Fibroblast of skin of scalp (primary cell): ENCODE results near the gene PDIA6.
"Not testable (repeated sequence)": the region's sequence is repeated elsewhere in the genome, so short reads cannot be mapped to it uniquely, and the experiment has no call there.

Experiments
- DNase-seq: peaks from one replicate; pipeline ENCODE4 v3.0.0-alpha.2; 2013

PDIA6 gene

DNA sequence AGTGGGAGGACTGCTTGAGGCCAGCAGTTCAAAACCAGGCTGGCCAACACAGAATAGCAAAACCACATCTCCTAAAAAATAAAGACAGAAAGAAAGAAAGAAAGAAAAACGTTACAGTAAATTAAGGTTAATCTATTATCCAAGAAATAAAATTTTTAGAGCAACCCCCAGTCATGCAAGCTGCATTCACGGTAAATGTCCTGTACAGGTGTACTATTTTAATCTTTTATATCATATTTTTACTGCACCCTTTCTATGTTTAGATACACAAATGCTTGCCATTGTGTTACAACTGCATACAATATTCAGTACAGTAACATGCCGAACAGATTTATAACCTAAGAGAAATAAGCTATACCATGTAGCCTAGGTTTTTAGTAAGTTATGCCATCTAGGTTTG, 6.0 kb downstream of the PDIA6 start:
- no peak for DNase-seq

DNA sequence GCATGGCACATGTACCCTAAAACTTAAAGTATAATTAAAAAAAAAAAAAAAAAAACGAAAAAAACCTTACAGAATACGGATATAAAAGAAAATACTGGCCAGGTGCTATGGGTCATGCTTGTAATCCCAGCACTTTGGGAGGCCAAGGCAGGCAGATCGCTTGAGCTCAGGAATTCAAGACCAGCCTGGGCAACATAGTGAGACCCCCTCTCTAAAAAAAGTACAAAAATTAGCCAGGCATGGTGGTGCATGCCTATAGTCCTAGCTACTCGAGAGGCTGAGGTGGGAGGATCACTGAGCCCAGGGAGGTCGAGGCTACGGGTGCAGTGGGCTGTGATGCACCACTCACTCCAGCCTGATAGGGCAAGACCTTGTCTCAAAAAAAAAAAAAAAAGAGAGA, 6.6 kb downstream of the PDIA6 start:
- DNase-seq: not testable (repeated sequence)

DNA sequence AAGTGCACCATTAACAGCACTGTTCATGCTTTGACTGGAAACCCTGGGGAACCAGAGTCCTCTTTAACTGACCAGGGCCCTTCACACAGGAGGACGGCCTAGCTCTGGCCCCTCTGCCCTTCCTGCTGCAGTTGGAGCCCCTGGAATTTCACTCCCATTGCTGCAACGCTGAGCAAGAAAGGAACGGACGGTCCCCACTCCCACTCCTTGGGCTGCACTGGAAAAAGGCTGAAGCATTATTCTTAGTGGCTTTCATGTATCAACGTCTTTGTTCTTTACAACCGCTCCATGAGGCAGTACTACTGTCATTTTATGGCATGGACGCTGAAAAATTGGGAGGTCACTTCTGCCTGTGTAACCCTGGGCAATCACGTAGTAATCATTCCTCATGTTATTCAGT, 9.9 kb downstream of the PDIA6 start:
- DNase-seq: no peak

DNA sequence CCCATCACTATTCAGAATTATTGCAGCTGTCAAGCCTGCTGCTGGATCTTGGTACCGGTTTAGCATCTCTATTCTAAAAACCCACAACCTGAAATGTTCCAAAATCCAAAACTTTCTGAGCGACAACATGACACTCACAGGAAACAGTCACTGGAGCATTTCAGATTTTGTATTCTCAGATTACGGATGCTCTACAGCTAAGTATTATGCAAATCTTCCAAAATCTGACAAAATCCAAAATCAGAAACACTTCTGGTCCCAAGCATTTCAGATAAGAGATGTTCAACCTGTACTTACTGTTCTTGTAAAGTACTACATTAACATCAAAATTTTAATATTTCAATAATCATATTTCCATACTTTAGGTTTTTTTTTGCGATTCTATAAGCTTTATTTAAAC, 12.4 kb downstream of the PDIA6 start:
- no peak for DNase-seq

DNA sequence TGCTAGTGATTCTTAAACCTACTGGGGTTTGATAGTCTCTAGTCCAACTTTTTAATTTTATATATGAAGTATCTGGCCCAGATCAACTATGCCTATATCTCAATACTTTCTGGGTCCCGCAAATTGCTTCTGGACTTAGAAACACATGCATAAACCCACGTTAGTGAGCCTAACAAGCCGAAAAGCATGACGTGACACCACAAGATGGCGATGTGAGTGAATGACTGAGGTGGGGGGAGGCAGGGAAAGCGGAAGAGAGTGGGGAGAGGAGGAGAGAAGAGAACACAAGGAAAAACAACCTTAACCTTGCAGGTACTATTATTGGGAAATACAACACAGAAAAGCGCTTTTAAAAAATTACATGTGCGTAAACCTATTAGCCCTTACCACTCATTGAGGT, 13.8 kb downstream of the PDIA6 start:
- DNase-seq: no peak

DNA sequence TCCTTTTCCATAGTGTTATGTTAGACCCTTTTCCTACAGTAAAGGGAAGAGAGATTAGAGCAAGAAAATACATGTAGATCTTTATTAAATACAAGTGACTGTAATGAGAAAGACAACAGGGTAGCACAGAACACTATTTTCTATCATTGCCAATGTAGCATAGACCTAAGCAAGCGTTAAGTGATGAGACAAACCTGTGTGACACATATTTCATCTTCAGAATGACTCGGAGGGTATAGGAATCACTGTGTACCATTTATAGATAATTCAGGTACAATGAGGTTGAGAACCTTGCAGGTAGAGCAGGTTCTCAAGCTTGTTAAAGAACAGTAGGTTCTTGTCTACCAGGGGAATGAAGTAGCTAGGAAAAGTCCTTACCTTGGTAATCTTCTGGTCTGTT, 15.9 kb downstream of the PDIA6 start:
- no peak for DNase-seq

DNA sequence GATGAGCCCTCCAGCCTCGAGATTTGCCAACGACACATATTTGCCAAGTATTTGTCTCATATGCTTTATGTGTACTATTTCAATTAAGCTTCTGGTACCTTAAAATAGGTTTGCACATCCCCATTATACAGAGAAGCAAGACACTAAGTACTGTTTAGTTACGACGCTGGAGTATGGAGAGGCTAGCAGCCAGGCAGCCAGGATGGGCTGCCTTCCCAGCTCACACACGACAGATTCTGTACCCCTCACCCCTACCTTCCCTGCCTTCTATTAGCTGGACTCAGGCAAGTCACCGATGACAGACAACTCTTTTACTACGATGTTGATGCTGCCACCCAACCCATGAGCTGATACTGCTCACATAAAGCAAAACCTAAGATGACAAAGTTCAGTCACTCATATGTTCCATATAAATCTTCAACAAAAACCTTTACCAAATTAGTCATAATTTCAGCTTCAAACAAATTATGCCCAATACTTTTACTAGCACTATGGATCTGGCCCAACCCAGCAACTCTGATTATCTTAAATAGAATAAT, 17.0 kb downstream of the PDIA6 start:
- no peak for DNase-seq

DNA sequence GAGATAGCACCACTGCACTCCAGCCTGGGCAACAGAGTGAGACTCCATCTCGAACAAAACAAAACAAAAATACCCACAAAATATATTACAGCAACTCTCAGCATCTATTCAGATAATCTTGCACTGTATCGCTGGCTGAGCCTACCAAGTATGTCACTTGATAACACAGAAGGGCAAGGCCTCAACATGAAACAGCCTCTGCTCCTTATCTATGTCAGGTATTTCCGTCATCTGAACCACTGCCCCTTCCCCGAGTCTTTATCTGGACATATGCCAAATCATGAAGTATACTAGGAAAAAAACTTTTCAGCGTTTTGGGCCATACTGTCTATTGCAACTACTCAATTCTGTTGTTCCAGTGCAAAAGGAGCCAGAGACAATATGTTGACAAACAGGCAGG, 17.7 kb downstream of the PDIA6 start:
- no peak for DNase-seq

DNA sequence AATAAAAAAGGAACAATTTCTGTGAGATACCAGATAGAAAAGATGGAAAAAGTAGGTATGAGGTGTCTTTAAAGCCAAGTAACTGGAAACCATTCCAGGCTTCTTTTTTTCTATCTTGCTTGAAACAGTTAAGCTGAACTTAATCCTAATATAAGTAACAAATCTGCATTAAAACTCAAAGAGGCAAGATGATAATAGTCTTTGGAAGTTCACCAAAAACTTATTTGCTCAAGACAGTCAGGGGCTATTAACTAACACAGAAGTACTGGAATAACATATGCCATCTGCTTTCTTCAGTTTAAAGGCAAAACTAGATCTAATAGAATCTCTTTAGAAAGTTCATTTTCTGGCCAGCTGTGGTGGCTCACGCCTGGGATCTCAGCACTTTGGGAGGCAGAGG, 18.8 kb downstream of the PDIA6 start:
- no peak for DNase-seq

DNA sequence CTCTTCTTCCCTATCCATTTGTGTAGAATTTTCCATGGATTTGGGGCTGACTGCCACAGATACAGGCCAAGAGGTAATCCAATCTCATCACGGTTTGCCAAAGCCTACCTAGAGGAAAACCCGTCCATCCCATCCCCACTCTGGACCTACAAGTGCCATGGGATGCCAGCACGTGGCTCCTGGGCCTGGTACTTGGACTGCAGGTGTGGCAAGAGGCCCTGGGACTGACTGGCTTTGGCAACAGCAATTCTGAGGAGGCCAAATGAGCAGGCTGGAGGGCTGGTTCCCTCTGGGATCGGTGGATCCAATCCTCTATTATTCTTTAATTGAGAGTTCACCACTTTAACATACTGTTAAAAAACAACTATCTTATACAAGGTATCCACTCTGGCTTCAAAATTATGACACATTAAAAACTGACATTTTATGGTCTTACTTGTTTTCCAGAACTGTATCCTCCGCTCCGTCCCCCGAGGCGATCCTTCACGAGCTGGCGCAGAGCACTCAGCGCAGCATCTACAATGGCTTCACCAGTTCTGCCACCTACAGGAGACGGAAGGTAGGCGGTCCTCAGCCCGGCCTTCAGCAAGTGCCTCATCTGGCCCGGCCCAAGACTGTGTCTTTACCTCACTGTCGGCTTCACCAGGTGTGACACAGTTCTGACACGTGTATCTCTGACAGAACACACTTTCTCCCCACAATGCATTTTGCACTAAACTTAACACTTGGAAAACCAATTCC, 19.8 kb downstream of the PDIA6 start:
- no peak for DNase-seq

DNA sequence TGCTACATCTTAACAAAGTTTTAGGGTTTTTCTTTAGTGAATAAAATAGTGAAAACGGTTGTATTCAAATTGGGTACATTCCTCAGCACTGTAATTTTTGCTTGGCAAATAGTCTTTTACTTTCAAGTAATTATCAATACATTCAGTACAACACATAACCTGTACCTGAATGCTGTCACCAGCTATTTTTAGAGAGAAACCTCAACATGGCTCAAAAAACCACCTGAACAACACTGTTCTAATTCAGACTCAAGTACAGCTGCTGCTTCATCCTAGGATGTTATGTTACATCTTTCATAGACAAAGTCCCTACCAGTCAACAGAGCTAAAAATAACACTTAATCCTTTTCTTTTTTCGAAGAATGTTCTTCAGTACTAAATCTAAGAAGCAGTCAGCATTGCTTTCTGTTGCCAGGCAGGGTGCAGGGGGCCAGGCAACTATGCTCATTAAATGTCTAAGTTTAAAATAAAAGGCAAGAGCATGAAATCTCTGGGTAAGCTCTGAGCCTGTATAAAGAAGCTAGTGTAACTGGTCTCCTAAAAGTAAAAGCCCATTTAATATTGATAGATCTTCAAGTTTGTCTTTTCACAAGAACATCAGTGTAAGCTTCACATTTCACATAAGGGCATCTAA, 20.5 kb downstream of the PDIA6 start:
- no peak for DNase-seq

DNA sequence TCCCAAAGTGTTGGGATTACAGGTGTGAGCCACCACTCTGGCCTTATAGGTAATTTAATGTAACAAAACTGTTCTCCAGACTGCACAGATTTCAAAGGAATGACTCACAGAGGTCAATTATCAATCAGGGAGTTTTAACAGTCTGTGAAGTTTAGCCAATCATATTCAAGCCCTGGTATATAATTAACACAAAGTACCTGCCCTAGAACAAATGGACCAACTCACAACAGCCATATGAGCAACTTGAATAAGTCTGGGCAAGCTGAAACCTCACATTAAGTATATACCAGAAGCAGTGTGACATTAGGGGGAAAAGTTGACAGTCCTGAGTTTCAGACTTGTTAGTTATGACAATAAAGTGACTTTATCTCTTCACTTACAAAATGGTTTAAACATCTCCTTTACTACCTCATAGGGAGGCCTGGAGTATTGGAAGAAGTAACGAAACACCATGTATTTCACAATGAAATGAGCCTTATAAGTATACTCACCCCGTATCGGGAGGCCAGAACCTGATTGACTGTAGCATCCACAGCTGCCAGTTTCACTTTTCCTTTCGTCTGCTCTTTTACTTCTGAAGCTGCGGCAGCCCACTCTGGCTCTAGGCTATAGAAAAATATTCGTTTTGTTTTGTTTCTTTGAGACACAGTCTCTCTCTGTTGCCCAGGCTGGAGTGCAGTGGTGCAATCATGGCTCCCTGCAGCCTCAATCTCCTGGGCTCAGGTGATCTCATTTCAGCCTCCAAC, 22.2 kb downstream of the PDIA6 start:
- no peak for DNase-seq

DNA sequence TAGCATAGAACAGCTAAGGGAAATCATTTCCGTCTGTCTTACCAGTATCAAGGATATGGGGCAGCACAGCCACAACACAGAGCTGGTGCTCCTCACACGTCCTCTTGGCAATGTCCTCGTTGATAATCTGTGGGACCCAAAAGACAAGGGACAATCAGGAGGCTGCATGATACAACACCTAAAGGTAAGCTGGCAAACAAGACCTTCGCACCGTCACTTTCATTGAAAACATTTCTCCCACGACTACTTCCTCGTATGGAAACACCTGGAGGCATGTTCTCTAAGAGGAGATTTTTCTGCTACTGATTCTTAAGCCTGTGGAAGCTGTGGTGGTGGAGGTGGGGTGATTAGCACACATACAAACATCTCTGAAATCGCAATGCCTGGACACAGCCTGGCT, 23.7 kb downstream of the PDIA6 start:
- no peak for DNase-seq

DNA sequence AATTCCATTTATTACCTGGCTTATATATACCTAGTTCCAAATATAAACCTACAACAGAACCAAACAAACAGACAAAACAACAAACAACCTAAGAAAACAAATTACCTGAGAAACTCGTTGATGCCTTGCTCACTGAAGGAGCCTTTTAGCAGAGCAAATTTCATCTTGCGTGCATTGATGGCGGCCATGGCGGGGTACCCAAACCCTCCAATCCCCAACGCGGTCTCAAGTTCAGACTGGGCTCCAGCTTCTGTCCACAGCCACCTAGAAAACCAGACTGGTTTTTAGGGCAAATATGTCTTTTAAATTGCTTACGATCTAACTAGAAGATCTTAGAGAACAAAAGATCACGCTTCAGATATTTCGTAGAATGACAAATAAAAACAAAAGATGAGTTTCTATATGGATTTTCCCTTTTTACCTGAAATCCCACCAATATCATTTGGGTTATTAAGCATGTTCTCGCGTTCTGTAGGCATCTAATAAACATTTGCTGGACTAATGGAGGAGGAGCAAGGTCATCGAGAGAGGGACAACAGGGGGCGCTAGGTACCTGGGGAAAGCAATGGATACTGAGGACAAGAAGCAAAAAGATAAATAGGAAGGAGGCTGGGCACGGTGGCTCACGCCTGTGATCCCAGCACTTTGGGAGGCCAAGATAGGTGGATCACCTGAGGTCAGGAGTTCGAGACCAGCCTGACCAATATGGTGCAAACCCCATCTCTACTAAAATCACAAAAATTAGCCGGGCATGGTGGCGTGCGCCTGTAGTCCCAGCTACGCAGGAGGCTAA, 25.2 kb downstream of the PDIA6 start:
- DNase-seq: no peak

DNA sequence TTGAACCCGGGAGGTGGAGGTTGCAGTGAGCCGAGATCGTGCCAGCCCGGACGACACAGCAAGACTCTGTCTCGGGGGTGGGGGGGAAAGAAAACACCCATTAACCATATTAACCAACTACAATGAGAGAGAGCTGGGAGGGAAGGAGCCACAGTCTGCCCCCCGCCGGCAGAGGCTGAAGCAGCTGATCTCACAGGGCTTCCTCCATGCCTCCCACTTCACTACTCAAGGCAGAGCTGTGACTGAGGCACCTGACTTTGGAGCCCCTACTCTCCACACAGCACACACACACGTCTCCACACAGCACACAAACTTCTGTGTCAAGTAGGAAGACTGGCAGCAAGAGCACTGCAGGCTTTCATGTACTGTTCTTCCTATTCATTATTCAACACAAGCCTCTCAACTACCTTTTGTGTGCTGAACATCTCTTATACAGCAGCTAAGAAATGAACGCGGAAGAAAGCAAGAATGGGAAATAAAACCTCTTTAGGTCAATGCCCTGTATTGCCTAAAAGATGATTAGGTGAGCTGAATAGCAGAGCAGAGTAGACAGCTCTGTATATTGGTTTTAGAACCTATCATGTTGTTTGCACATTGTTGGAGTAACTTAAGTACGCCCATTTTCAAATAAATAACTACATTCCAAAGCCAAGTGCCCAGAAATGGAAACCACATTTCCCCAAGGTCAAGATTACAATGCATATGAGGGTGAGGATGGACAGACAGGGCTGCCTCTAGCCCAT, 26.2 kb downstream of the PDIA6 start:
- DNase-seq: no peak

DNA sequence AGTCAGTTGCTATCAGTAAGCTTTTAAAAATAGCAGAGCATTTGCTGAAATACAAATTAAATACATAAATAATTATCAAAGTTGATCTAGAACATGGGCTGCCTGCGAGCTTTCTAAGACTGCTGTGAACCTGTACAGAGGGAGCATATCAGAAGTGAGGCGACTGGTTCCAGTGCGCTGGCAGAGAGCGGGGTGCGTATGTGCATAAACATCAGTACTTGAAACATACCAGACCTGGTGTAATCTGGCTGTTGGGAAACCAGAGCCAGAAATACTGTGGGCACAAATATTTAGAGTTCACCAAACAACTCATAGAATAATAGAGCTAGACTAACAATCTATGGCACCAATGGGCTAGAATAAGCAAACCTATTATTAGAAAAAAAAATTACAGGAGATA, 27.3 kb downstream of the PDIA6 start:
- no peak for DNase-seq

DNA sequence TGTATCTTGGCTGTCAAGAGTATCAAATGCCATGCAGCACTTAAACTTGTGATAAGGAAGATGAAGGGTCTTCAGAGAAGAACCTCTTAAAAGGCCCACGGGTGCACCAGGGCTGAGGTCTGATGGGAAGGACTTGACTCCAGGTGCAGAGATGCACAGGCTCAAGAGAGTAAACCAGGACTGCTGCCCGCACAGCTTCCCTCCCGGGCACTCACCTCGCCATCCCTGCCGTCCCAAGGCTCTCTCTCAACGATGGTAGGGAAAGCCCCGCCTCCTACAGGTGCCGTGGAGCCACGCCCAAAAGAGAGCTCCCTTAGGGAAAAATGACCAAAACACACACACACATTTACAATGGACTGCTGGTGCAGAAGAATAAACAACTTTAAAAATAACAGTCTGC, 27.9 kb downstream of the PDIA6 start:
- DNase-seq: no peak

DNA sequence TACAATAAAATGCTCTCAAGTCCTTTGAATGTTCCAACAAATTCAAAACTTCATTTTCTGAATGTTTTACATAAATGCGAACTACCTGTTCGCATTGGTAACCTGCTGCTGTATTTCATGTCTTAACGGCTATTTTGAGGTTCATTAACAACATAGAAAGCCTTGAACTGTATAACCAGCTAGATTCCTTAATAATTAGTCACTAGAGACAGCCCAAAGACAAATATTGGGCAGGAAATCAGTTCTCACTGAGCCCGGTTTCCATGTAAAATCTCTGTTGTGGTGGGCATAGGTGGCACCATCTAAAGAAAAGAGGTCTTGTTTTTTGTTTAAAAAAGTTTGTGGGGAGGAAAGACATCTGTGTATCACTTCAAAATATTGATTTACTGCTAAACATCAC, 29.2 kb downstream of the PDIA6 start:
- DNase-seq: no peak

DNA sequence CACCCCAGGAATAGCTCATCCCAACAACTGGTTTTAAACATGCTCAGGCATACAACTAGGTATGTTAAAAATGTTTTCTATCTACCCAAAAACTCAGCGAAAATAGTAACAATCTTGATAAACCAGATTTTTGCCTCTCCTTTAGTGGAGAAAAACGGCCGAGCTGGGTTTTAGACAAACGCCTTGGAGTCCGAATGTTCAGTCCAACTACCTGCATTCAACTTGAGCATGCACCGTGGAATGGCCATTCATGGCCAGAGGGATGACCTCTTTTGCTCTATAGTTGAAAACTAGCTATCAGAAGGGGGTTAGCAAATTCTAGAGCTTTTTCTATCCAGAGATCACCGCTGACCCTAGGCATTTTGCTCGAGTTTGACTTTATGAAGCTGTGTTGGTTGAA, 30.8 kb downstream of the PDIA6 start:
- DNase-seq: no peak

DNA sequence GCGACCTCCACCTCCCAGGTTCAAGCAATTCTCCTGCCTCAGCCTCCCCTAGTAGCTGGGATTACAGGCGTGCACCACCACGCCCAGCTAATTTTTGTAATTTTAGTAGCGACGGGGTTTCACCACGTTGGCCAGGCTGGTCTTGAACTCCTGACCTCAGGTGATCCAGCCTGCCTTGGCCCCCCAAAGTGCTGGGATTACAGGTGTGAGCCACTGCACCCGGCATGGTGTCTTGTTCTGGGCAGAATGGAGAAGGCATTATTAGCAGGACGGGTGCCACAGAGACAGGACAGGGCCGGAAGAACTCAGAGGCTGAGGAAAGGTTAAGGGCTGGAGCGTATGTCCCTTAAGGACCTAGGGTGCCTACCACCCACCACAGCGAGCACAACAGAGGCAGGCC, 31.8 kb downstream of the PDIA6 start:
- not testable (repeated sequence) for DNase-seq

DNA sequence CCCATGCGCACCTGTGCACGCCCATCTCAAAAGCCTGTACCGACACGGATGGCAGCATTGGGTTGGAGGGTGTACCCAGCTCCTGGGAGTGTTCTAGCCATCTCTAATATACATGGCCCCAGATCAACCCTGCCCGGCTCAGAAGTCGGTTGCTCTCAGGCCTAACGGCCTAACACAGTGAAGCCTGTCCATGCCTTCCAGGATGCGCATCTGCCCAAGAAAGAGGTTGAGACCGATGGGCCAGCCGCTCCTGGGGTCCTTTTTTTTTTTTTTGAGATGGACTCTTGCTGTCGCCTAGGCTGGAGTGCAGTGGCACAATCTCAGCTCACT, 32.1 kb downstream of the PDIA6 start:
- no peak for DNase-seq

DNA sequence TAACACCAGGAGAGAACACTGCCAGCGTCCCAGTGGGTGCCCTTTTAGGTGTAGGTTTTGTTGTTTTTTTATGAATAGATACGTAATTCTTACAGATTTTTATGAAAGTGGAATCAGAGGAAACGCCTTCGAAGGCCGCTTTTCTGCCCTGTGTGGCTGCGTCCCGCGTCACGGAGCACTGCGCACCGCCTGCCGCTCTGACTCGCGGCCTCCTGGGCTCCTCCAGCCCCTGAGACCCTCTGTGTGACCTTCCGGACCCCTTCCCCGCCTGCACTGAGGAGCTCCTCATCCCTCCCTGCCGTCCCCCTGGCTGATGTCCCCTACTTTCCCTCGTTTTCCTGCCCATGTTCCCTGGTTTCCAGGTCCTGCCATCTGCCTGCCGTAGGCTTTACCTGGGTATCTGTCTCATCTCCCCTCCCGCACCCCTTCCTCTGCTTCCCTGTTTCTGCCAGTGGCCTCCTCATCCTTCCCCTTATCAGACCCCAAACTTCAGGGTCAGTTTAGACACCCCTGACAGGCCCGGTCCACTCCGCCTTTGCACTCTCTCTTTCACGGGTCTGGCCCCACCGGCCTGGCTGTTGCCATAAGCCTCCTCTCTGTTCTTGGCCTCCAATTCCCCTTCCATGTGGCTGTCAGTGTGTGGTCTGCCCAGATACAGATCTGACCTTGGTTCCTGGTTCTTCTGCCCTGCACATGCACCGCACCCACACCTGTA, 32.7 kb downstream of the PDIA6 start:
- DNase-seq: no peak
